OCI-LY1 (cell line): ENCODE data around the gene GRPEL2.

Source experiments
- EZH2 ChIP-seq: fragments of 200-600 bp; sonication (generic), shearing (Covaris generic); IDR thresholded peaks from 2 replicates; pipeline ENCODE4 v1.8.0; 2017; ENCODE audit warnings: borderline replicate concordance, mixed run types, mild to moderate bottlenecking, antibody characterized with exemption, low read length, moderate library complexity, mixed read lengths
- TF ChIP-seq, protein P1 (sequence below): fragments of 200-600 bp; sonication (generic), shearing (Covaris generic); IDR thresholded peaks from 2 replicates; pipeline ENCODE4 v1.5.1; 2017; ENCODE audit warnings: mild to moderate bottlenecking, antibody characterized with exemption, low read length, moderate library complexity, mixed read lengths

DNA sequence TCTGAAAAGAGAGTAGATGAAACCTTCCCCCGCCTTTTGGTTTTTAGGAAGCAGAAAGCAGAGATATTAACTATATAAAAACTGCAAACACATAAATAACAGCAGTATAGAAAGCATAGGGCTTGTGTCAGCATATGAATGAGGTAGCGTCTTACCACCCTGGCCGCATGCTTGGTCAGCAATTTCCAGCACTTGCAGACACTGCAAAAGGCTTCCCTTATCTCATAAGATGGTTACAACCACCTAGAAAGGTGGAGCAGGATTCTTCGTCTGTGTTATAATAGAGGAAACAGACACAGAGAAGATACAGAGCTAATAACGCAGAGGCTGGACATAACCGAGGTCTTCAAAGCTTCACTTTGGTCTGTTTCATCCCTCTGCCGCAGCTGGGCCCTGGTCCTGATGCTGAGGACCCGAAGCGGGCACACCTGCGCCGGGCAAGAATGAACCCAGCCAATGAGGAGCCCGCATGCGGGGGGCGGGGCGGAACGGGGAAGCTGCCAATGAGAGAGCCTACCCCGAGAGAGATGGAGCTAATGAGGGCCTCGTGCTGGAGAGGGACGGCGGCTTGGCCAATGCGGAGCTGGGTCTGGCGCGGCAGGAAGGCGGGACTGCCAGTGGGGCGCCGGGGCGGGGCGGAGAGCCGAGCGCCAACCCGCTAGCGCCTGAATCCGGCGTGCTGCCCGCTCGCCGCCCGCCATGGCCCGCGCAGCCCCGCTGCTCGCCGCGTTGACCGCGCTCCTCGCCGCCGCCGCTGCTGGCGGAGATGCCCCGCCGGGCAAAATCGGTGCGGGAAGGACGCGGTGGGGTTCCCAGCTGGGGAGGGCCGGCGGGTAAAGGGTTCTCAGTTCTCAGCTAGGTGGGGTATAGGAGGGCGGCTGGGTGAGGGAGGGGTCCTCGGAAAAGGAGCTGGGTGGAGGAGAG, 12.3 kb downstream of the GRPEL2 start, which contains the start of gene PCYOX1L:
- TF ChIP-seq, protein P1, sequence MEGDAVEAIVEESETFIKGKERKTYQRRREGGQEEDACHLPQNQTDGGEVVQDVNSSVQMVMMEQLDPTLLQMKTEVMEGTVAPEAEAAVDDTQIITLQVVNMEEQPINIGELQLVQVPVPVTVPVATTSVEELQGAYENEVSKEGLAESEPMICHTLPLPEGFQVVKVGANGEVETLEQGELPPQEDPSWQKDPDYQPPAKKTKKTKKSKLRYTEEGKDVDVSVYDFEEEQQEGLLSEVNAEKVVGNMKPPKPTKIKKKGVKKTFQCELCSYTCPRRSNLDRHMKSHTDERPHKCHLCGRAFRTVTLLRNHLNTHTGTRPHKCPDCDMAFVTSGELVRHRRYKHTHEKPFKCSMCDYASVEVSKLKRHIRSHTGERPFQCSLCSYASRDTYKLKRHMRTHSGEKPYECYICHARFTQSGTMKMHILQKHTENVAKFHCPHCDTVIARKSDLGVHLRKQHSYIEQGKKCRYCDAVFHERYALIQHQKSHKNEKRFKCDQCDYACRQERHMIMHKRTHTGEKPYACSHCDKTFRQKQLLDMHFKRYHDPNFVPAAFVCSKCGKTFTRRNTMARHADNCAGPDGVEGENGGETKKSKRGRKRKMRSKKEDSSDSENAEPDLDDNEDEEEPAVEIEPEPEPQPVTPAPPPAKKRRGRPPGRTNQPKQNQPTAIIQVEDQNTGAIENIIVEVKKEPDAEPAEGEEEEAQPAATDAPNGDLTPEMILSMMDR: no peak
- no peak for TF ChIP-seq EZH2
